ENCODE measurements around the gene DYTN. TPM values are rescaled to one million over a fixed set of nuclear protein-coding genes. Genes with fewer than 3 reads are reported as not detected.

The DYTN gene, protein sequence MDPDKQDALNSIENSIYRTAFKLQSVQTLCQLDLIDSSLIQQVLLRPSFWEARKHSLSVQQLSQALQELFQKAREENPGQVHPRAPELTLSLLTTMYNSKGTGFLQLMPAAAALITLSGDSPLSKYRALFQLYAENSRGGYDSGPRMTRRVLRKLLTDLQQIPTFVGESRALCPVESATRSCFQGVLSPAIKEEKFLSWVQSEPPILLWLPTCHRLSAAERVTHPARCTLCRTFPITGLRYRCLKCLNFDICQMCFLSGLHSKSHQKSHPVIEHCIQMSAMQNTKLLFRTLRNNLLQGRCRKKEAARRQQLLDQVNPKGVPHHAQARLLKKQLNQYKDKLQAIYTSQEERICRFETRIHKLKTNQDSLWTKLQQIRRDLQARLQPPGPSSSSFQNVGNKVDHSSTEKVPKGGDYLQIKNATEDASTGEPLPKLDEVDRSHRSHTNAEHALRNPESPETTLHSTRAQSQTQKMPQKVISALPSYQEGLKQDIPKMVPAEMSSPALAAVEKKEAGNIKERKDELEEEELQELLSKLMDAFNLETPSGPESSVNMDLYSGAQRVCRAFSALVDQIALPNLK
- 0.31 TPM for total RNA-seq

GRCh38 chr2:206718296-206718695 lies at the start of gene DYTN:
Gene DYTN (minus strand): TSS chr2:206718396. CDS start chr2:206718279, 117 bp downstream.
- Histone ChIP-seq H3K4me3 (ENCODE audit: low read length) (no peak within 1 kb of the TSS), H3K4me1 (ENCODE audit: insufficient read depth, low read length) (no peaks in the 10 kb centered on the region), H3K9me3 (ENCODE audit: low read depth, low read length) (no peaks in the 10 kb centered on the region), H3K27me3 (ENCODE audit: insufficient read depth, low read length) (no peaks in the 10 kb centered on the region)

- peak overlapping the region; percentile 69 for H3K4me3 ChIP-seq (ENCODE audit: low read length)
- peaks cover 19% of the 10 kb centered on the region for H3K27me3 ChIP-seq (ENCODE audit: insufficient read depth, low read length)
- peaks cover 20% of the 10 kb centered on the region for H3K4me1 ChIP-seq (ENCODE audit: insufficient read depth, low read length)
- no peaks in the 10 kb centered on the region for H3K9me3 ChIP-seq (ENCODE audit: low read depth, low read length)
These were observed 48.1 kb upstream of the DYTN start for GRCh38 chr2:206766057-206766930.

DNA sequence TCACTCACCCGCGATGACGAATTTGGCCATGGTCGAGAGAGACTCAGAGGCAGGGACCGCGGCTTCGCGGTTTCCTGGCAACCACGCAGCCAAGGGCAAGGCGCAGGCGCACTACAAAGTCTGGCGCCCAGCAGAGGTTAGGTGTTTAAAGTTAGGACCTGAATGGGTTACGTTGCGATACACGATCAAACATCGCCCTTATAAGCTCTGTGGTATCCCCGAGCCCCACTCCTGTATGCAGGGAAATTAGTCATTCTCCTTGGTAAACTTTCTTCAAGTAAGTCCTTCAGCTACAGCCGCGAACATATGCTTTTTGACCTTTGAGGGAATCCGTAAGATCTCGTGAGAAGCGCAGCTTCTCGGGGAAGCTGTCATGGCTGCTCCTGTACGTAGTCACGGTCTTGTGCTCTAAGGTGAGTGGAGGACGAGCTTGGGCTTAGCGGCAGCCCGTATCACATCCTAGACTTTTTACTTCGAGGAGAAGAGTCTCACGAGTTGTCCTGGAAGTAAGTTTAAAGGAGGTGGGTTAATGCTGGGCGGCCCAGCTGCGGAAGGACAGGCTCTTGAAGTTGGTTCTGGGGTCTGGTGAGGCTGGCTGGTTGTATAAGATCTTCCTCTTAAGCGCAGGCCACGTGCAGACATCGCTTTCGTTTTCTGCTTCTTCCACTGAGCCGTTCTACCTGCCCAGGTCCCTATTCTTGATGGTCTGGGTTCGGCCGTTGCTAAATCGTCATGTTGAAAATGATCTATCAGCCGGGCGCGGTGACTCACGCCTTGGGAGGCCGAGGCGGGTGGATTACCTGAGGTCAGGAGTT lies 47.3 kb upstream of the DYTN start, which contains the start of the genes FASTKD2 and MDH1B:
TSS of gene FASTKD2 (plus strand) at position 365 of the 815 bp plus-strand sequence. CDS start 1,088 bp downstream, outside the sequence.
TSS of gene MDH1B (minus strand) at position 87 of the 815 bp plus-strand sequence. CDS start at position 30, 57 bp downstream.
- Histone ChIP-seq H3K4me3 (ENCODE audit: low read length) (peak within 1 kb of the TSS; percentile 69), H3K27me3 (ENCODE audit: insufficient read depth, low read length) (peaks cover 19% of the 10 kb centered on the region), H3K9me3 (ENCODE audit: low read depth, low read length) (no peaks in the 10 kb centered on the region), H3K4me1 (ENCODE audit: insufficient read depth, low read length) (peaks cover 20% of the 10 kb centered on the region)

- Histone ChIP-seq H3K27me3 (ENCODE audit: insufficient read depth, low read length) (peaks cover 21% of the 10 kb centered on the region), H3K4me1 (ENCODE audit: insufficient read depth, low read length) (peaks cover 20% of the 10 kb centered on the region), H3K4me3 (ENCODE audit: low read length) (peak overlapping the region; percentile 69), H3K9me3 (ENCODE audit: low read depth, low read length) (no peaks in the 10 kb centered on the region)
These were observed 46.6 kb upstream of the DYTN start for GRCh38 chr2:206764673-206765241.

DNA sequence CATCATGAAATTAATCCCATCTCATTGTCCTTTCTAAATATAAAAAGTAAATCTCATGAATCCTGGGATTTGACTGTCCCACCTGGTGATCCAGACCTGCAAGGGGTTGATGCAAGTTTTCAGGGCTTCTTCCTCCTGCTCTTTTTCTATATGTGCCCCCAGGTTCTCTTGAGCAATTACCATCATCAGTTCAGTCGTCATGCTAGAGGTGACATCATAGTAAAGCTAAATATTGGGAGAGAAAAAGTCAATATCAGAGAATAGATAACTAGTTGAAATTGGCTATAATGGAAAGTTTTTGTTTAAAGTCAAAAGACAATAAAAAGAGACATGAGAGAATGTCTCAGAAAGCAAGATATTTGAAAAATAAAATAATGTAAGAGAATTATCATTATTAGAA lies 38.6 kb upstream of the DYTN start:
- peaks cover 8% of the 10 kb centered on the region for H3K27me3 ChIP-seq (ENCODE audit: insufficient read depth, low read length)
- H3K9me3 ChIP-seq (ENCODE audit: low read depth, low read length): no peaks in the 10 kb centered on the region
- H3K4me1 ChIP-seq (ENCODE audit: insufficient read depth, low read length): no peaks in the 10 kb centered on the region
- H3K4me3 ChIP-seq (ENCODE audit: low read length): no peak overlapping the region

GRCh38 chr2:206740800-206741199 lies 22.6 kb upstream of the DYTN start:
- no peaks in the 10 kb centered on the region for H3K27me3 ChIP-seq (ENCODE audit: insufficient read depth, low read length)
- no peak overlapping the region for H3K4me3 ChIP-seq (ENCODE audit: low read length)
- H3K9me3 ChIP-seq (ENCODE audit: low read depth, low read length): no peaks in the 10 kb centered on the region

GRCh38 chr2:206739271-206739670 lies 21.1 kb upstream of the DYTN start:
- no peak overlapping the region for H3K4me3 ChIP-seq (ENCODE audit: low read length)
- no peaks in the 10 kb centered on the region for H3K4me1 ChIP-seq (ENCODE audit: insufficient read depth, low read length)
- H3K9me3 ChIP-seq (ENCODE audit: low read depth, low read length): no peaks in the 10 kb centered on the region
- no peaks in the 10 kb centered on the region for H3K27me3 ChIP-seq (ENCODE audit: insufficient read depth, low read length)

More at GRCh38 chr2:206740800-206741199, 22.6 kb upstream of the DYTN start:
- no peaks in the 10 kb centered on the region for H3K4me1 ChIP-seq (ENCODE audit: insufficient read depth, low read length)

DNA sequence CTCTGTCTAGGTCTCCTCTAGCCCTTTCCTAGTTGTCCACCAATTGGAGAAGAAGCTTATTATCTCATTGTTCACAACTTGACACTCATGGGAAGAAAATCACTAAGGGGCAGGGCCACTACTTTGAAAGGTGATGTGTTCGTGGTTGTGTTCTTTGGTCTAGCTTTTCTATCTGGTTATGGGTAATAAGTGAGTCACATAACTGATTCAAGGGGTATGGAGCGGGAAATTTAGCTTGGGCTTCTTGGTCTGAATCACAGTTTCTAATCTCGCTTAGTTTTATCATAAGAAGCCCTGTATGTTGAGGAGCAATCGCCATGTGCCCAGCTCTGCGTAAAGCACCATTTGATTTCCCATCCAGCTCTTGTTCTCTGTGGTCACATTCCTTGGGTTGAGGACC lies 18.7 kb upstream of the DYTN start:
- Histone ChIP-seq H3K9me3 (ENCODE audit: low read depth, low read length) (no peaks in the 10 kb centered on the region), H3K4me1 (ENCODE audit: insufficient read depth, low read length) (no peaks in the 10 kb centered on the region), H3K4me3 (ENCODE audit: low read length) (no peak overlapping the region), H3K27me3 (ENCODE audit: insufficient read depth, low read length) (no peaks in the 10 kb centered on the region)

DNA sequence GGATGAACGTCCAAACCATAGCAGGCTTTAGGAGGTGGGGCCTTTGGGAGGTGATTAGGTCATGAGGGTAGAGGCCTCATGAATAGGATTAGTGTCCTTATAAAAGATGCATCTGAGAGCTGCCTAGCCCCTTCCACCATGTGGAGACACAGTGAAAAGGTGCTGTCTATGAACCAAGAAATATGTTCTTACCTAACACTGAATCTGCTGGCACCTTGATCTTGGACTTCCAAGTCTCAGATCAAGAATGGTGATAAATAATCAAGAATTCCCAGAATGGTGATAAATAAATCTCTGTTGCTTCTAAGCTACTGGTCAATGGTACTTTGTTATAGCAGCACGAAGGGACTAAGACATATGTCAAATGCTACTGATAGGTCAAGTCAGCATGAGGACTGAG lies 15.1 kb upstream of the DYTN start:
- no peaks in the 10 kb centered on the region for H3K4me1 ChIP-seq (ENCODE audit: insufficient read depth, low read length)
- no peaks in the 10 kb centered on the region for H3K27me3 ChIP-seq (ENCODE audit: insufficient read depth, low read length)
- no peak overlapping the region for H3K4me3 ChIP-seq (ENCODE audit: low read length)
- no peaks in the 10 kb centered on the region for H3K9me3 ChIP-seq (ENCODE audit: low read depth, low read length)

GRCh38 chr2:206728277-206729199 lies 10.3 kb upstream of the DYTN start:
- peaks cover 3% of the 10 kb centered on the region for H3K27me3 ChIP-seq (ENCODE audit: insufficient read depth, low read length)
- H3K4me3 ChIP-seq (ENCODE audit: low read length): no peak overlapping the region
- H3K4me1 ChIP-seq (ENCODE audit: insufficient read depth, low read length): no peaks in the 10 kb centered on the region
- no peaks in the 10 kb centered on the region for H3K9me3 ChIP-seq (ENCODE audit: low read depth, low read length)

DNA sequence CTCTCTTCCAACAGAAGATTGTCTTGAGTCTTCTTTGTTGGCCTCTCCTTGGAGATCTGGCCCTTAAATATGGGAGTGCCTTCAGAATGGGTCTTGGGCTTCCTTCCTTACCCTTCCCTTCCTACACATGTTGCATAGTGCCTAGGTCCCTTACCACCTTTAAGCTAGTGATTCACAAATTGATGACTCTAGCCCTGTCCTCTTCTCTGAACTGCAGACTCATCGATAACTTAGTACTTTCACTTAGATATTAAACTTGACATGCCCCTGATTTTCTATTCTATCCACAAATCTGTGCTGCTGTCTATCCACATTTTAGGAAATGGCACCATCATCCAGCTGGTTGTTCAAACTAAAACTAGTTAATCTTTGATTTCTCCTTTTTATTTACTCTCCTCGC lies 9.1 kb upstream of the DYTN start:
- H3K4me1 ChIP-seq (ENCODE audit: insufficient read depth, low read length): no peaks in the 10 kb centered on the region
- H3K27me3 ChIP-seq (ENCODE audit: insufficient read depth, low read length): peaks cover 3% of the 10 kb centered on the region
- H3K9me3 ChIP-seq (ENCODE audit: low read depth, low read length): no peaks in the 10 kb centered on the region
- no peak overlapping the region for H3K4me3 ChIP-seq (ENCODE audit: low read length)

DNA sequence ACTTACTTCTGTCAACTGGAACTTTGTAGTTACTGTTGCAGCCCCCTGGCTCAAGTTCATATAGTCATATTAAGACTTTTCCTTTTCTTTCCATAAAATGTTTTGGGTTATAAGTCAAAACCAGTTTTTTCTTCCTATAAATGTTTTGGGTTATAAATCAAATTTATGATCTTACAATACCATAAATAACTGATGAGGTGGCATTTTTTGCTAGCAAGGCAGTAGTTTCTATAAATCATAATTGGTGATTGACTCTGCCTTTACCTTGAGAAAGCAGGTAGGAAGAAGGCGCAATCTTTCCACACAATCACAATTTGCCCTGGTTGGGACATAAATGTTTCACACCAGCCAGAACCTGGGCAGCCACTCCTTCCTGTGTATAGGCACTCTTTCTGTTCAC lies 5.1 kb upstream of the DYTN start:
- no peaks in the 10 kb centered on the region for H3K4me1 ChIP-seq (ENCODE audit: insufficient read depth, low read length)
- H3K4me3 ChIP-seq (ENCODE audit: low read length): no peak overlapping the region
- H3K9me3 ChIP-seq (ENCODE audit: low read depth, low read length): no peaks in the 10 kb centered on the region
- H3K27me3 ChIP-seq (ENCODE audit: insufficient read depth, low read length): peaks cover 3% of the 10 kb centered on the region

DNA sequence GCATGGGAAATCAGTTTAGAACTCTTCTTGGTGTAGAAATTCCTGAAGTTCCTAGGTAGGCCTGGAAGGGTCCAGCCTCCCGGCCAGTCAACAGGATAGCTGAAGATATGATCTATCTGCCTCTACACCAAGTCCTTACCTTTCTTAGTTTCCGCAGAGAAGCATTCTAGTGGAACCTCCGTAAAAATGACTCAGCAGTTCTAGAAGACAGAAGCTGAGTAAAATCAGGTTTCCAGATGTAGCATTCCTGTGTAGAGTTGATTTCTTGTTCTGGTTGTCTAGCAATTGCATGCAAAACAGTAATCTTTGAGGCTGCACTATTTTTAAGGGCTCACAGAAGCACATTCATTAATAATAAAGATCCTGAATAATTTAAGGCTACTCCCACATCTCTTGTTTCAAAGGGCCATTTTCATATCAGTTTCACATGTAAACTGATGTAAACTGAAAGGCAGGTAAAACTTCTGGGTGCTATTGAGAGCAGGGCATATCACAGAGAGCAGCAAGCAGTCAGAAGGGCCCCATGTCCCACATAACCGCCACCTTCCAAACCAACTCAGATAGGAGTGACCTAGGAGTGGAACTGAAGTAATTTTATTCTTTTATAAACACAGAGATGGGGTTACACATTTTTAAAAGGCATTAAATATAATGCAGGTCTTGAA lies 3.2 kb upstream of the DYTN start:
- Histone ChIP-seq H3K9me3 (ENCODE audit: low read depth, low read length) (no peaks in the 10 kb centered on the region), H3K4me1 (ENCODE audit: insufficient read depth, low read length) (no peaks in the 10 kb centered on the region), H3K27me3 (ENCODE audit: insufficient read depth, low read length) (peaks cover 3% of the 10 kb centered on the region), H3K4me3 (ENCODE audit: low read length) (no peak overlapping the region)
